SH-SY5Y (cell line): ENCODE results near the gene SYCE3.

Experiments used
- GATA2 ChIP-seq: IDR thresholded peaks from 2 replicates; pipeline ENCODE4 v1.6.1; 2011; ENCODE audit warnings: mild to moderate bottlenecking, low read depth, low read length
- GATA3 ChIP-seq: IDR thresholded peaks from 2 replicates; pipeline ENCODE4 v1.6.1; 2011; ENCODE audit warnings: low read depth, mild to moderate bottlenecking, low read length, moderate library complexity

GRCh38 chr22:50575426-50575941, 12.8 kb upstream of the SYCE3 start:
- TF ChIP-seq GATA2 (no peak), GATA3 (no peak)
